ENCODE results near the gene MPHOSPH9. TPM values are rescaled to one million over a fixed set of nuclear protein-coding genes. Genes with fewer than 3 reads are reported as not detected.

MPHOSPH9 gene
- total RNA-seq, 1 experiment from 2014 or later = 47.5 TPM

DNA sequence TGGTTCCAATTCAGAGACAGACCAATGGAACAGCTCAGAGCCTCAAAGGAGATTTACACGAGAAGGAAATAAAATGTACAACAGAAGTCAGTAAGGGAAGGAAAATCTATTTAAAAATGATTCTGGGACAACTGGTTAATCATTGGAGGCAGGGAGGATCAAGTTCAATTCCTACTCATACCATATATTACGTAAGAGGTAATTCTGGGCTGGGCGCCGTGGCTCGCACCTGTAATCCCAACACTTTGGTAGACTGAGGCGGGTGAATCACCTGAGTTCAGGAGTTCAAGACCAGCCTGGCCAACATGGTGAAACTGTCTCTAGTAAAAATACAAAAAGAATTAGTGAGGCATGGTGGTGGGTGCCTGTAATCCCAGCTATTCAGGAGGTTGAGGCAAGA, 45.3 kb downstream of the MPHOSPH9 start:
- ATAC-seq = no peak
- peaks cover 41% of the 10 kb centered on the region for H3K36me3 Mint-ChIP-seq
- POLR2A ChIA-PET = no interaction called here
- H3K9me3 Mint-ChIP-seq = no peaks in the 10 kb centered on the region
- no peak for DNase-seq (ENCODE audit: low spot score)
- TF ChIP-seq JAZF1 (CRISPR knock-in tag; IDR thresholded peaks at IDR 0.05) = no peak
- TF ChIP-seq FOXJ3 (CRISPR knock-in tag; IDR thresholded peaks at IDR 0.05; ENCODE audit: borderline replicate concordance) = no peak
- no peak for TF ChIP-seq OVOL2 (CRISPR knock-in tag; IDR thresholded peaks at IDR 0.05; ENCODE audit: borderline replicate concordance)
- TF ChIP-seq ZNF423 (CRISPR knock-in tag; IDR thresholded peaks at IDR 0.05) = no peak
- TF ChIP-seq, protein P1, sequence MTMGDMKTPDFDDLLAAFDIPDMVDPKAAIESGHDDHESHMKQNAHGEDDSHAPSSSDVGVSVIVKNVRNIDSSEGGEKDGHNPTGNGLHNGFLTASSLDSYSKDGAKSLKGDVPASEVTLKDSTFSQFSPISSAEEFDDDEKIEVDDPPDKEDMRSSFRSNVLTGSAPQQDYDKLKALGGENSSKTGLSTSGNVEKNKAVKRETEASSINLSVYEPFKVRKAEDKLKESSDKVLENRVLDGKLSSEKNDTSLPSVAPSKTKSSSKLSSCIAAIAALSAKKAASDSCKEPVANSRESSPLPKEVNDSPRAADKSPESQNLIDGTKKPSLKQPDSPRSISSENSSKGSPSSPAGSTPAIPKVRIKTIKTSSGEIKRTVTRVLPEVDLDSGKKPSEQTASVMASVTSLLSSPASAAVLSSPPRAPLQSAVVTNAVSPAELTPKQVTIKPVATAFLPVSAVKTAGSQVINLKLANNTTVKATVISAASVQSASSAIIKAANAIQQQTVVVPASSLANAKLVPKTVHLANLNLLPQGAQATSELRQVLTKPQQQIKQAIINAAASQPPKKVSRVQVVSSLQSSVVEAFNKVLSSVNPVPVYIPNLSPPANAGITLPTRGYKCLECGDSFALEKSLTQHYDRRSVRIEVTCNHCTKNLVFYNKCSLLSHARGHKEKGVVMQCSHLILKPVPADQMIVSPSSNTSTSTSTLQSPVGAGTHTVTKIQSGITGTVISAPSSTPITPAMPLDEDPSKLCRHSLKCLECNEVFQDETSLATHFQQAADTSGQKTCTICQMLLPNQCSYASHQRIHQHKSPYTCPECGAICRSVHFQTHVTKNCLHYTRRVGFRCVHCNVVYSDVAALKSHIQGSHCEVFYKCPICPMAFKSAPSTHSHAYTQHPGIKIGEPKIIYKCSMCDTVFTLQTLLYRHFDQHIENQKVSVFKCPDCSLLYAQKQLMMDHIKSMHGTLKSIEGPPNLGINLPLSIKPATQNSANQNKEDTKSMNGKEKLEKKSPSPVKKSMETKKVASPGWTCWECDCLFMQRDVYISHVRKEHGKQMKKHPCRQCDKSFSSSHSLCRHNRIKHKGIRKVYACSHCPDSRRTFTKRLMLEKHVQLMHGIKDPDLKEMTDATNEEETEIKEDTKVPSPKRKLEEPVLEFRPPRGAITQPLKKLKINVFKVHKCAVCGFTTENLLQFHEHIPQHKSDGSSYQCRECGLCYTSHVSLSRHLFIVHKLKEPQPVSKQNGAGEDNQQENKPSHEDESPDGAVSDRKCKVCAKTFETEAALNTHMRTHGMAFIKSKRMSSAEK (CRISPR knock-in tag; IDR thresholded peaks at IDR 0.05; ENCODE audit: borderline replicate concordance) = no peak
- TF ChIP-seq, protein P2, sequence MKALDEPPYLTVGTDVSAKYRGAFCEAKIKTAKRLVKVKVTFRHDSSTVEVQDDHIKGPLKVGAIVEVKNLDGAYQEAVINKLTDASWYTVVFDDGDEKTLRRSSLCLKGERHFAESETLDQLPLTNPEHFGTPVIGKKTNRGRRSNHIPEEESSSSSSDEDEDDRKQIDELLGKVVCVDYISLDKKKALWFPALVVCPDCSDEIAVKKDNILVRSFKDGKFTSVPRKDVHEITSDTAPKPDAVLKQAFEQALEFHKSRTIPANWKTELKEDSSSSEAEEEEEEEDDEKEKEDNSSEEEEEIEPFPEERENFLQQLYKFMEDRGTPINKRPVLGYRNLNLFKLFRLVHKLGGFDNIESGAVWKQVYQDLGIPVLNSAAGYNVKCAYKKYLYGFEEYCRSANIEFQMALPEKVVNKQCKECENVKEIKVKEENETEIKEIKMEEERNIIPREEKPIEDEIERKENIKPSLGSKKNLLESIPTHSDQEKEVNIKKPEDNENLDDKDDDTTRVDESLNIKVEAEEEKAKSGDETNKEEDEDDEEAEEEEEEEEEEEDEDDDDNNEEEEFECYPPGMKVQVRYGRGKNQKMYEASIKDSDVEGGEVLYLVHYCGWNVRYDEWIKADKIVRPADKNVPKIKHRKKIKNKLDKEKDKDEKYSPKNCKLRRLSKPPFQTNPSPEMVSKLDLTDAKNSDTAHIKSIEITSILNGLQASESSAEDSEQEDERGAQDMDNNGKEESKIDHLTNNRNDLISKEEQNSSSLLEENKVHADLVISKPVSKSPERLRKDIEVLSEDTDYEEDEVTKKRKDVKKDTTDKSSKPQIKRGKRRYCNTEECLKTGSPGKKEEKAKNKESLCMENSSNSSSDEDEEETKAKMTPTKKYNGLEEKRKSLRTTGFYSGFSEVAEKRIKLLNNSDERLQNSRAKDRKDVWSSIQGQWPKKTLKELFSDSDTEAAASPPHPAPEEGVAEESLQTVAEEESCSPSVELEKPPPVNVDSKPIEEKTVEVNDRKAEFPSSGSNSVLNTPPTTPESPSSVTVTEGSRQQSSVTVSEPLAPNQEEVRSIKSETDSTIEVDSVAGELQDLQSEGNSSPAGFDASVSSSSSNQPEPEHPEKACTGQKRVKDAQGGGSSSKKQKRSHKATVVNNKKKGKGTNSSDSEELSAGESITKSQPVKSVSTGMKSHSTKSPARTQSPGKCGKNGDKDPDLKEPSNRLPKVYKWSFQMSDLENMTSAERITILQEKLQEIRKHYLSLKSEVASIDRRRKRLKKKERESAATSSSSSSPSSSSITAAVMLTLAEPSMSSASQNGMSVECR (CRISPR knock-in tag; IDR thresholded peaks at IDR 0.05; ENCODE audit: borderline replicate concordance) = no peak
- TF ChIP-seq, protein P3, sequence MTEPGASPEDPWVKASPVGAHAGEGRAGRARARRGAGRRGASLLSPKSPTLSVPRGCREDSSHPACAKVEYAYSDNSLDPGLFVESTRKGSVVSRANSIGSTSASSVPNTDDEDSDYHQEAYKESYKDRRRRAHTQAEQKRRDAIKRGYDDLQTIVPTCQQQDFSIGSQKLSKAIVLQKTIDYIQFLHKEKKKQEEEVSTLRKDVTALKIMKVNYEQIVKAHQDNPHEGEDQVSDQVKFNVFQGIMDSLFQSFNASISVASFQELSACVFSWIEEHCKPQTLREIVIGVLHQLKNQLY (CRISPR knock-in tag; IDR thresholded peaks at IDR 0.05) = no peak
- TF ChIP-seq, protein P4, sequence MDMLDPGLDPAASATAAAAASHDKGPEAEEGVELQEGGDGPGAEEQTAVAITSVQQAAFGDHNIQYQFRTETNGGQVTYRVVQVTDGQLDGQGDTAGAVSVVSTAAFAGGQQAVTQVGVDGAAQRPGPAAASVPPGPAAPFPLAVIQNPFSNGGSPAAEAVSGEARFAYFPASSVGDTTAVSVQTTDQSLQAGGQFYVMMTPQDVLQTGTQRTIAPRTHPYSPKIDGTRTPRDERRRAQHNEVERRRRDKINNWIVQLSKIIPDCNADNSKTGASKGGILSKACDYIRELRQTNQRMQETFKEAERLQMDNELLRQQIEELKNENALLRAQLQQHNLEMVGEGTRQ (CRISPR knock-in tag; IDR thresholded peaks at IDR 0.05) = no peak
- no peak for TF ChIP-seq IRF2 (CRISPR knock-in tag; IDR thresholded peaks at IDR 0.05; ENCODE audit: borderline replicate concordance, low read depth)
- TF ChIP-seq, protein P5, sequence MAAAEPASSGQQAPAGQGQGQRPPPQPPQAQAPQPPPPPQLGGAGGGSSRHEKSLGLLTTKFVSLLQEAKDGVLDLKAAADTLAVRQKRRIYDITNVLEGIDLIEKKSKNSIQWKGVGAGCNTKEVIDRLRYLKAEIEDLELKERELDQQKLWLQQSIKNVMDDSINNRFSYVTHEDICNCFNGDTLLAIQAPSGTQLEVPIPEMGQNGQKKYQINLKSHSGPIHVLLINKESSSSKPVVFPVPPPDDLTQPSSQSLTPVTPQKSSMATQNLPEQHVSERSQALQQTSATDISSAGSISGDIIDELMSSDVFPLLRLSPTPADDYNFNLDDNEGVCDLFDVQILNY (CRISPR knock-in tag; IDR thresholded peaks at IDR 0.05) = no peak
- TF ChIP-seq ZNF121 (CRISPR knock-in tag; IDR thresholded peaks at IDR 0.05) = no peak
- H3K4me3 Mint-ChIP-seq = no peak overlapping the region
- no peaks in the 10 kb centered on the region for H3K27me3 Mint-ChIP-seq (ENCODE audit: low read depth)
- no peak overlapping the region for H3K27ac Mint-ChIP-seq
- no peaks in the 10 kb centered on the region for H3K4me1 Mint-ChIP-seq
- CTCF ChIA-PET = no interaction called here

DNA sequence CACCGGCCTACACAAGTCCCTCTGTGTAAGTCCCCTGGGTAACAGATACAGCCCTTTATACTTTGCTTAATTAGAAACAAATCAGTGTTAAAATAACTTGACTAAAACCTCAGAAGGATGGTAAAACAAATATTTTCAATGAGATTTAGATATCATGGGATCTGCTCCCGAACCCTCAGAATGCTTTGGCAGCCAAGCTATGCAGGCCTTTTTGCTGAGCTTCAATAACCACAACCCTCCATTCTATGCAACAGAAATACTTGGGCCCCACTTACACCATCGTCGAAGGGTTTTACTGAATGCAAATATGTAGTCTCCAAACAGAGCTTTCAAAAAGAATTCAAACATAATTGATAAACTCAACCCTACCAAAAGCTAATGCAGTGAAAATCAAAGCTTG, 52.8 kb downstream of the MPHOSPH9 start:
- POLR2A ChIA-PET = no interaction called here
- peaks cover 43% of the 10 kb centered on the region for H3K36me3 Mint-ChIP-seq
- CTCF ChIA-PET = no interaction called here

More for the DNA sequence above, 52.8 kb downstream of the MPHOSPH9 start:
- Mint-ChIP-seq H3K27ac (no peak overlapping the region), H3K4me1 (no peaks in the 10 kb centered on the region), H3K27me3 (ENCODE audit: low read depth) (no peaks in the 10 kb centered on the region), H3K4me3 (no peak overlapping the region), H3K9me3 (no peaks in the 10 kb centered on the region)
- TF ChIP-seq MYBL2 (CRISPR knock-in tag; IDR thresholded peaks at IDR 0.05) (no peak), ELF4 (CRISPR knock-in tag; IDR thresholded peaks at IDR 0.05; ENCODE audit: low read depth) (no peak), TEAD4 (CRISPR knock-in tag; IDR thresholded peaks at IDR 0.05) (no peak), MXD4 (CRISPR knock-in tag; IDR thresholded peaks at IDR 0.05; ENCODE audit: borderline replicate concordance) (no peak), CREB1 (CRISPR knock-in tag; IDR thresholded peaks at IDR 0.05) (no peak), PRRX2 (CRISPR knock-in tag; IDR thresholded peaks at IDR 0.05) (no peak)
- TF ChIP-seq, protein P6, sequence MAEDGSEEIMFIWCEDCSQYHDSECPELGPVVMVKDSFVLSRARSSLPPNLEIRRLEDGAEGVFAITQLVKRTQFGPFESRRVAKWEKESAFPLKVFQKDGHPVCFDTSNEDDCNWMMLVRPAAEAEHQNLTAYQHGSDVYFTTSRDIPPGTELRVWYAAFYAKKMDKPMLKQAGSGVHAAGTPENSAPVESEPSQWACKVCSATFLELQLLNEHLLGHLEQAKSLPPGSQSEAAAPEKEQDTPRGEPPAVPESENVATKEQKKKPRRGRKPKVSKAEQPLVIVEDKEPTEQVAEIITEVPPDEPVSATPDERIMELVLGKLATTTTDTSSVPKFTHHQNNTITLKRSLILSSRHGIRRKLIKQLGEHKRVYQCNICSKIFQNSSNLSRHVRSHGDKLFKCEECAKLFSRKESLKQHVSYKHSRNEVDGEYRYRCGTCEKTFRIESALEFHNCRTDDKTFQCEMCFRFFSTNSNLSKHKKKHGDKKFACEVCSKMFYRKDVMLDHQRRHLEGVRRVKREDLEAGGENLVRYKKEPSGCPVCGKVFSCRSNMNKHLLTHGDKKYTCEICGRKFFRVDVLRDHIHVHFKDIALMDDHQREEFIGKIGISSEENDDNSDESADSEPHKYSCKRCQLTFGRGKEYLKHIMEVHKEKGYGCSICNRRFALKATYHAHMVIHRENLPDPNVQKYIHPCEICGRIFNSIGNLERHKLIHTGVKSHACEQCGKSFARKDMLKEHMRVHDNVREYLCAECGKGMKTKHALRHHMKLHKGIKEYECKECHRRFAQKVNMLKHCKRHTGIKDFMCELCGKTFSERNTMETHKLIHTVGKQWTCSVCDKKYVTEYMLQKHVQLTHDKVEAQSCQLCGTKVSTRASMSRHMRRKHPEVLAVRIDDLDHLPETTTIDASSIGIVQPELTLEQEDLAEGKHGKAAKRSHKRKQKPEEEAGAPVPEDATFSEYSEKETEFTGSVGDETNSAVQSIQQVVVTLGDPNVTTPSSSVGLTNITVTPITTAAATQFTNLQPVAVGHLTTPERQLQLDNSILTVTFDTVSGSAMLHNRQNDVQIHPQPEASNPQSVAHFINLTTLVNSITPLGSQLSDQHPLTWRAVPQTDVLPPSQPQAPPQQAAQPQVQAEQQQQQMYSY (CRISPR knock-in tag; IDR thresholded peaks at IDR 0.05) = no peak
- TF ChIP-seq, protein P7, sequence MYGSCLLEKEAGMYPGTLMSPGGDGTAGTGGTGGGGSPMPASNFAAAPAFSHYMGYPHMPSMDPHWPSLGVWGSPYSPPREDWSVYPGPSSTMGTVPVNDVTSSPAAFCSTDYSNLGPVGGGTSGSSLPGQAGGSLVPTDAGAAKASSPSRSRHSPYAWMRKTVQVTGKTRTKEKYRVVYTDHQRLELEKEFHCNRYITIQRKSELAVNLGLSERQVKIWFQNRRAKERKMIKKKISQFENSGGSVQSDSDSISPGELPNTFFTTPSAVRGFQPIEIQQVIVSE (CRISPR knock-in tag; IDR thresholded peaks at IDR 0.05; ENCODE audit: borderline replicate concordance) = no peak
- DNase-seq (ENCODE audit: low spot score) (no peak), ATAC-seq (no peak)
